SK-N-SH (cell line): Measurements from ENCODE around the gene AP3S2. TPM values are rescaled to one million over a fixed set of nuclear protein-coding genes. Genes with fewer than 3 reads are reported as not detected.

ENCODE experiments used
- CTCF ChIA-PET: fragments of 300-600, 350-600 bp; formaldehyde crosslinking; extraction: SDS; loops from one replicate; lab custom pipeline; 2021; lab: Yijun Ruan, JAX
- POLR2A ChIA-PET: fragments of 350-600 bp; sonication (Branson Sonifier 250); formaldehyde crosslinking; extraction: SDS; loops from one replicate; lab custom pipeline; 2020; ENCODE audit warnings: antibody characterized with exemption, inconsistent platforms; lab: Yijun Ruan, JAX
- DNase-seq: peaks from one replicate; pipeline ENCODE4 v3.0.0; 2012
- H2AFZ ChIP-seq: fragments of 200-600 bp; sonication (generic); 2 replicates; pipeline ENCODE4 v1.8.1; 2016; ENCODE audit warnings: antibody characterized with exemption, mild to moderate bottlenecking, low read depth
- H3F3A ChIP-seq: fragments of 200-600 bp; sonication (generic); replicated peaks from 2 replicates; pipeline ENCODE3; 2016; ENCODE audit warnings: antibody characterized with exemption, mild to moderate bottlenecking; ENCODE audit not compliant: insufficient read depth
- H3K27ac ChIP-seq, 2 experiments: fragments of 200-500 bp in 1 of 2; fragments of 200-600 bp in 1 of 2; sonication (Bioruptor generic) in 1 of 2; sonication (generic), shearing (Covaris generic) in 1 of 2; 2 replicates each; pipeline versions ENCODE4 v1.5.1 to v1.6.1; 2014 to 2016; ENCODE audit warnings: low read depth in 2 of 2, inconsistent platforms in 1 of 2, low read length in 1 of 2, mild to moderate bottlenecking in 1 of 2, mixed read lengths in 1 of 2
- H3K27me3 ChIP-seq: fragments of 200-600 bp; sonication (generic), shearing (Covaris generic); 2 replicates; pipeline ENCODE4 v1.6.1; 2016; ENCODE audit warnings: mixed run types; ENCODE audit not compliant: insufficient read depth
- H3K36me3 ChIP-seq, 2 experiments: fragments of 200-500 bp in 1 of 2; fragments of 200-600 bp in 1 of 2; sonication (Bioruptor generic) in 1 of 2; sonication (generic) in 1 of 2; replicated peaks in 1 of 2; 2 replicates each; pipeline versions ENCODE3 to v1.5.1; 2014 to 2016; ENCODE audit warnings: low read length in 1 of 2, mild to moderate bottlenecking in 1 of 2; ENCODE audit not compliant: insufficient read depth in 2 of 2, control insufficient read depth in 1 of 2
- H3K4me1 ChIP-seq, 2 experiments: fragments of 200-500 bp in 1 of 2; fragments of 200-600 bp in 1 of 2; sonication (Bioruptor generic) in 1 of 2; sonication (generic), shearing (Covaris generic) in 1 of 2; 2 replicates each; pipeline versions ENCODE4 v1.5.1 to v1.6.1; 2014 to 2016; ENCODE audit warnings: low read depth in 1 of 2, low read length in 1 of 2, mixed run types in 1 of 2; ENCODE audit not compliant: insufficient read depth in 2 of 2, control insufficient read depth in 1 of 2
- H3K4me2 ChIP-seq: fragments of 200-600 bp; sonication (generic), shearing (Covaris generic); 2 replicates; pipeline ENCODE4 v1.6.1; 2017; ENCODE audit warnings: mixed run types
- H3K4me3 ChIP-seq, 2 experiments: fragments of 200-500 bp in 1 of 2; fragments of 200-600 bp in 1 of 2; sonication (Bioruptor generic) in 1 of 2; sonication (generic), shearing (Covaris generic) in 1 of 2; 2 replicates each; pipeline versions ENCODE4 v1.5.1 to v1.8.1; 2014 to 2016; ENCODE audit warnings: low read depth in 2 of 2, inconsistent platforms in 1 of 2, low read length in 1 of 2, mild to moderate bottlenecking in 1 of 2, mixed read lengths in 1 of 2, moderate library complexity in 1 of 2
- H3K79me2 ChIP-seq: fragments of 200-600 bp; sonication (generic); 2 replicates; pipeline ENCODE4 v1.8.1; 2017; ENCODE audit warnings: mild to moderate bottlenecking; ENCODE audit not compliant: insufficient read depth
- H3K9ac ChIP-seq: fragments of 200-600 bp; sonication (generic); 2 replicates; pipeline ENCODE4 v1.6.1; 2017; ENCODE audit warnings: mixed run types
- H3K9me2 ChIP-seq: fragments of 200-600 bp; sonication (generic); 2 replicates; pipeline ENCODE4 v1.6.1; 2017; ENCODE audit warnings: mixed run types
- H3K9me3 ChIP-seq: fragments of 200-600 bp; sonication (generic); 2 replicates; pipeline ENCODE4 v1.6.1; 2017; ENCODE audit warnings: mixed run types, mild to moderate bottlenecking, moderate library complexity
- H4K20me1 ChIP-seq: fragments of 200-600 bp; sonication (generic); 2 replicates; pipeline ENCODE4 v1.6.1; 2017; ENCODE audit warnings: mild to moderate bottlenecking, mixed run types; ENCODE audit not compliant: insufficient read depth
- CTCF ChIP-seq: fragments of 200-600 bp; sonication (generic); IDR thresholded peaks from 2 replicates; pipeline ENCODE4 v1.6.1; 2017; ENCODE audit warnings: antibody characterized with exemption, mild to moderate bottlenecking, moderate library complexity
- ELF1 ChIP-seq: IDR thresholded peaks from 2 replicates; pipeline ENCODE4 v1.4.0; 2012
- EP300 ChIP-seq, 2 experiments: IDR thresholded peaks; 2 replicates each; pipeline versions ENCODE4 v1.4.0 to v1.6.1; 2012; ENCODE audit warnings: borderline replicate concordance in 1 of 2, low read depth in 1 of 2, low read length in 1 of 2
- EZH2phosphoT487 ChIP-seq: fragments of 200-600 bp; sonication (generic); IDR thresholded peaks from 2 replicates; pipeline ENCODE4 v1.6.1; 2017; ENCODE audit warnings: low read depth, mixed run types, mild to moderate bottlenecking, antibody characterized with exemption, moderate library complexity, borderline replicate concordance
- FOSL2 ChIP-seq: IDR thresholded peaks from 2 replicates; pipeline ENCODE4 v1.4.0; 2012; ENCODE audit warnings: low read depth, mild to moderate bottlenecking, moderate library complexity, borderline replicate concordance
- FOXJ3 ChIP-seq: sonication (generic); formaldehyde crosslinking; IDR thresholded peaks from 2 replicates; pipeline ENCODE4 v1.5.1; 2020; ENCODE audit warnings: mild to moderate bottlenecking, missing genetic modification reagents
- FOXM1 ChIP-seq: IDR thresholded peaks from 2 replicates; pipeline ENCODE4 v1.4.0; 2012; ENCODE audit warnings: low read depth, mild to moderate bottlenecking
- IRF3 ChIP-seq: fragments of 150-350 bp; IDR thresholded peaks from 2 replicates; pipeline ENCODE4 v1.6.1; 2016; ENCODE audit warnings: mild to moderate bottlenecking, low read depth, low read length
- JUND ChIP-seq: IDR thresholded peaks from 2 replicates; pipeline ENCODE4 v1.4.0; 2012
- MEF2A ChIP-seq: IDR thresholded peaks from 2 replicates; pipeline ENCODE4 v1.4.0; 2012; ENCODE audit warnings: low read depth, borderline replicate concordance
- NFIC ChIP-seq: IDR thresholded peaks from 2 replicates; pipeline ENCODE4 v1.4.0; 2012; ENCODE audit warnings: borderline replicate concordance
- PBX3 ChIP-seq: IDR thresholded peaks from 2 replicates; pipeline ENCODE4; 2012
- POLR2AphosphoS5 ChIP-seq: IDR thresholded peaks from 2 replicates; pipeline ENCODE4 v1.6.1; 2012; ENCODE audit warnings: low read depth, low read length
- RAD21 ChIP-seq: IDR thresholded peaks from 2 replicates; pipeline ENCODE4 v1.6.1; 2012; ENCODE audit warnings: mild to moderate bottlenecking, low read length
- RCOR1 ChIP-seq: fragments of 150-350 bp; IDR thresholded peaks from 2 replicates; pipeline ENCODE4 v1.6.1; 2017; ENCODE audit warnings: antibody characterized with exemption, low read length
- SMC3 ChIP-seq: IDR thresholded peaks from 2 replicates; pipeline ENCODE4 v1.6.1; 2012; ENCODE audit warnings: low read depth, low read length, improper control_type of control experiment
- TAF1 ChIP-seq: IDR thresholded peaks from 2 replicates; pipeline ENCODE4 v1.6.1; 2012; ENCODE audit warnings: low read depth, mild to moderate bottlenecking, low read length, moderate library complexity, borderline replicate concordance
- TCF12 ChIP-seq: IDR thresholded peaks from 2 replicates; pipeline ENCODE4 v1.4.0; 2012
- TEAD4 ChIP-seq: IDR thresholded peaks from 2 replicates; pipeline ENCODE4 v1.4.0; 2012; ENCODE audit warnings: mild to moderate bottlenecking, borderline replicate concordance; ENCODE audit not compliant: insufficient read depth
- USF2 ChIP-seq: fragments of 150-350 bp; IDR thresholded peaks from 2 replicates; pipeline ENCODE4 v1.6.1; 2017; ENCODE audit warnings: antibody characterized with exemption, low read length, low read depth, borderline replicate concordance
- WGBS: methylation state at CpG from one replicate; pipeline ENCODE4 v1.1.6; 2017; ENCODE audit warnings: low lambda C conversion rate; 5-methylcytosine and 5-hydroxymethylcytosine counted together
- polyA plus RNA-seq, 3 experiments: library from polyadenylated mRNA; depleted of rRNA; stranded (reverse); fragments of >200 nt; gene quantifications; 2 replicates each; pipeline ENCODE4 v1.2.3, GENCODE V29; 2012

The AP3S2 gene
- polyA plus RNA-seq, 1 of the 3 experiments (the other 2 are of a cell fraction) = 11.9 TPM

- H3K79me2 ChIP-seq = peaks cover 7% of the 10 kb centered on the region; the same call in 1 of the 2 replicates
These were observed 57.3 kb downstream of the AP3S2 start for GRCh38 chr15:89836267-89837133.

More at GRCh38 chr15:89836267-89837133, 57.3 kb downstream of the AP3S2 start:
- Histone ChIP-seq H3K9me2 (no peaks in the 10 kb centered on the region), H3K4me3 (peak overlapping the region in 1 of 2 experiments; percentile 6; a peak in 1 of 4 replicates), H3K36me3 (peaks cover 31 to 34% of the 10 kb centered on the region in 2 experiments), H3K27ac (peak overlapping the region; percentile 87 to 95), H4K20me1 (no peaks in the 10 kb centered on the region), H3K4me2 (peak overlapping the region; percentile 59), H3K27me3 (no peaks in the 10 kb centered on the region), H3K9me3 (no peaks in the 10 kb centered on the region), H3K9ac (peak overlapping the region; percentile 62), H3K4me1 (peaks cover 0 to 21% of the 10 kb centered on the region in 2 experiments; a peak in 2 of 4 replicates), H3F3A (peaks cover 17% of the 10 kb centered on the region), H2AFZ (peak overlapping the region; percentile 22; the same call in 1 of the 2 replicates)
- no peak for DNase-seq
- POLR2A ChIA-PET = no interaction called here
- CTCF ChIA-PET = interaction anchor here (0.8 to 3.2 kb wide), 5 partner anchors 8 to 76 kb away, joined by 3 to 13 read pairs (median 3); no protein-coding TSS in a partner anchor
- TF ChIP-seq SMC3 = no peak
- TF ChIP-seq PBX3 = peak; percentile 27; the same call in 1 of the 2 replicates
- no peak for TF ChIP-seq CTCF
- TF ChIP-seq MEF2A = peak; percentile 91
- 0 out of 2 replicates have a peak, but pooled peaks have one; percentile 12 for TF ChIP-seq ELF1
- no peak for TF ChIP-seq FOXJ3 (CRISPR knock-in tag)
- no peak for TF ChIP-seq TEAD4
- TF ChIP-seq FOXM1 = no peak
- peak; percentile 76; the same call in 1 of the 2 replicates for TF ChIP-seq NFIC
- no peak for TF ChIP-seq RAD21
- TF ChIP-seq EZH2phosphoT487 = no peak
- no peak for TF ChIP-seq USF2
- TF ChIP-seq RCOR1 = no peak
- TF ChIP-seq FOSL2 = peak; percentile 81
- TF ChIP-seq POLR2AphosphoS5 = peak; percentile 43; the same call in 1 of the 2 replicates
- TF ChIP-seq IRF3 = no peak
- peak; percentile 57 for TF ChIP-seq TCF12
- TF ChIP-seq TAF1 = peak; percentile 59; the same call in 1 of the 2 replicates
- 0 out of 4 replicates have a peak, but pooled peaks of 1 of the 2 experiments have one; percentile 44 for TF ChIP-seq EP300 (IDR thresholded peaks at IDR 0.05; ENCODE audit: borderline replicate concordance in 1 of 2, low read depth in 1 of 2, low read length in 1 of 2)
- peak; percentile 80 for TF ChIP-seq JUND
- 35% methylated on average over 10 of the region's 11 CpGs for WGBS
